Measurements from ENCODE around the gene PGAP6.
"Not testable (repeated sequence)": the region's sequence is repeated elsewhere in the genome, so short reads cannot be mapped to it uniquely, and the experiment has no call there.

The PGAP6 gene

DNA sequence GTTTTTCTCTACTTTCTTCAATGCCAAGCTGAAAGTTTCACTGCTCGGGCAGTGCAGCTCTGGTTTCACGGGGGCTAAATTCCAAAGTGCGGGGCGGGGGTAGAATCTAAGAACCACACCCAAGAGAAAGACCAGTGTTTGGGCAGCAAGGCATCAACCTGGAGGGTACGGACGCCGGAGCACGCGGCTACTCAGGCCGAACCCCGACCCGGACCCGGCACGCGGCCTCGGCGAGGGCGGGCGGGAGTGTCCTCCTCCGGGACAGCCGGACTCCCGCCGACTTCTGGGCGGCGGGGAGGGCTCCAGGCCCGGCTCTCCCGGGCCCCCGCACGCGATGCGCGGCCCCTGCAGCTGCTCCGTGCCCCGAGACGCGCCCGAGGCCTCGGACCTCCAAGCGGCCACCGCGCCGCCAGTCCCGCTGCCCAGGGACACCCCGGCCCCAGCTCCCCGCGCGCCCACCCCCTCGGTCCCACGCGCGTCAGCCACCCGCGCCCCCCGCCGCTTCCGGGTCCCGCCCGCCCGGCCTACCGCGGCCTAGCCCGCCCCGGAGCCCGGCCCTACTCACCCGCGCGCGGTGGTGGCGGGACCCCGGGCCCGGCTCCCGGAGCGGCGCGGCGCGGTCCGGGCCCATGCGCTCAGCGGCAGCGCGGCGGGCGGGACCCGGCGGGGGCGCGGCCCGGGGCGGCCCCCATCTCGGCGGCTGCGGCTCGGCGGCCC lies 29.8 kb downstream of the PGAP6 start:
- DNase-seq (ENCODE audit: low read depth in 2 of 2) = no peak

DNA sequence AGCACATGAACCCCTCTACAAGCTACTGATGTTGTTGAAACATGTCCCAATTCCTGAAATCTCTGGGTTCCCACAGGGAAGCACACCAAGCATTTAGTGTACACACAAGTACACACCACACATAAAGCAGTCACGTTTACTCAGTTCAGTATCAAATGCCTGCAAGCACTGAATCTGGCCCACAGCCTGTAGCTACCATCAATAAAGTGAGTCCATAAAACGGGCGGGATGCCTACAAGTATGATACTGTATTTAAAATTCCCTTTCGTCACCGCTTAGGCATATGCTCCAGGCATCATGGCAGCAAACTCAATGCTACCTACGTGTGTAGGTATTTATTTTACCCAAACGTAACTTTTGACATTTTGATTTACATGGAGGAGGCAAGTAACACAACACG lies 31.6 kb downstream of the PGAP6 start:
- DNase-seq (ENCODE audit: low read depth in 2 of 2) = no peak

DNA sequence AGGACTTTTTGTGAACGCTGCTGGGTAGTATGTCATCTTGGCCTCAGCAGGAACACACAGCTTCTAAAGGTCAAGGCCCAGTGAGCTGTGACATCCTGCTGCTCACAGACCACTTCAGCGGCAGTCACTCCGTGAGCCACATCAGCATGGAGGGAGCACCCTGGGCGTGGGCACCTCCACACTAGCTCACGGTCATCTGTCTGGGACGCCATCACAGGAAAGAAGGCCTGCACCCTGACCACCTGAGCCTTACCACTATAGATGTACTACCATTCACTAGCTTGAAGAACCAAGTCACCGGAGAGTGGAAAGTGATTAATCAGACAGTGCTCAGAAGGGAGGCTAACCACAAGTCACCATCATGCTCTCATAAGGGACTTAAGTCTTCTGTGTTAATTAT lies 32.6 kb downstream of the PGAP6 start:
- no peak for DNase-seq (ENCODE audit: low read depth in 2 of 2)

DNA sequence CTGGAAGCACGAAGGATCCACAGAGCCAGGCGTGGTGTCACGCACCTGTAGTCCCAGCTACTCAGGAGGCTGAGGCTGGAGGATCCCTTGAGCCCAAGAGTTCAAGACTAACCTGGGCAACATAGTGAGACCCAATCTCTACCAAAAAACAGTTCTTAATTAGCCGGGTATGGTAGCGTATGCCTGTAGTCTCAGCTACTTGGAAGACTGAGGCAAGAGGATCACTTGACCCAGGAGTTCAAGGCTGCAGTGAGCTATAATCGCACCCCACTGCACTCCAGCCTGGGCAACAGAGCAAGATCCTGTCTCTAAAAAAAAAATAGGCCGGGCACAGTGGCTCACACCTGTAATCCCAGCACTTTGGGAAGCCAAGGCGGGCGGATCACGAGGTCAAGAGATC lies 33.3 kb downstream of the PGAP6 start:
- not testable (repeated sequence) for DNase-seq (ENCODE audit: low read depth in 2 of 2)

DNA sequence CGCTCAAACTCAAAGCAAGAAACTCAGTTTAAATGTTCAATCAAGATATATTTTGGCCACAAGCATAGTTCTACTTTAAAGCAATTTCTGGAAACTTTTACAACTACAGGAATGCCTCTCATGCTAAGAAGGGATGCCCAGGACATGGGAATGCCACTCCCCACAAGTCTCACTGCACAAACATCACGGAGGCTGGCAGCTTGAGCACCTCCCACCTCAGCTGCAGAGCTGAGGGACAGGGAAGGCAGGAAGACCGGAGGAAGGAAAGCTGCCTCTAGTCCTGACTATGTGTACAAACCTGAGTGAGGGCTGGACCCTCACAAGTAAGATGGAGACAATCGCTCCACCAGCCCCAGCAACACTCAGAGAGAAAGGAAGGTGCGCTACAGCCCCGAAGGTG lies 34.6 kb downstream of the PGAP6 start:
- DNase-seq (ENCODE audit: low read depth in 2 of 2) = no peak

DNA sequence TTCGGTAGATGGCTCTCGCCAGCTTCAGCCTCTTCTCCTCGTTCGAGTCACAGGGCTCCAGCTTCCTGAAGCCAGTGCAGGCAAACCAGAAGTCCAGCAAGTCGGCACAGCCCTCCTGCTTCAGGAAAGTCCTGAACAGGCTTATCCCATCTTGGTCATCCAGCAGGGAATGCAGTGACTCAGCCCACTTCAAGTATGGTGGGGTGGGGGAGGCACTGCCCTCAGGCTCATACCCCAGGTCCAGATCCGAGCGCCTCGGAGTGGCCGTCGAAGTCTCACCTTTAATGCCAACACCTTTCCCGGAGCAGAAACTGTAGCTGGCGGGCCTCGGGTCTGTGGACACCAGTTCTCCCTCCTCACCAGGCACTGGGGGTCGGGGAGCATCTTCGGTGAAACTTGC lies 35.2 kb downstream of the PGAP6 start:
- DNase-seq (ENCODE audit: low read depth in 2 of 2) = no peak

DNA sequence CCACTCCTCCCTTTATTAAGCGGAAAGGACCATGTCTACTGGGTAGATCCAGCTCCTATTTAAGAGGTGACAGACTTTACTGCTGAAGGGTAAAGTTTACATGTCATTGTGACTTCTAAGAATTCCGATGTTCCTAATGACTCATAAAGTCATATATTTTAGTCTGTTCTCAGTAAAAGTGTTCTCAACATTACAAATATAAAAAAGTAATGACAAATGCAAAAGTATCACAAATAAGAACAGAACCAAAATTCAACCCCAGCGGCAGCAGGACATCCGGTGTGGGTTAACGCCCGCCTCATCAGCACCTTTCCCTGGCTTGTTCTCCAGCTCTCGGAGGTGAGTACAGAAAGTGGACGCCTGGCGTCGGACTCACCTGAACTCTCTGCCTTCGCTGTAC lies 36.0 kb downstream of the PGAP6 start:
- no peak for DNase-seq (ENCODE audit: low read depth in 2 of 2)

DNA sequence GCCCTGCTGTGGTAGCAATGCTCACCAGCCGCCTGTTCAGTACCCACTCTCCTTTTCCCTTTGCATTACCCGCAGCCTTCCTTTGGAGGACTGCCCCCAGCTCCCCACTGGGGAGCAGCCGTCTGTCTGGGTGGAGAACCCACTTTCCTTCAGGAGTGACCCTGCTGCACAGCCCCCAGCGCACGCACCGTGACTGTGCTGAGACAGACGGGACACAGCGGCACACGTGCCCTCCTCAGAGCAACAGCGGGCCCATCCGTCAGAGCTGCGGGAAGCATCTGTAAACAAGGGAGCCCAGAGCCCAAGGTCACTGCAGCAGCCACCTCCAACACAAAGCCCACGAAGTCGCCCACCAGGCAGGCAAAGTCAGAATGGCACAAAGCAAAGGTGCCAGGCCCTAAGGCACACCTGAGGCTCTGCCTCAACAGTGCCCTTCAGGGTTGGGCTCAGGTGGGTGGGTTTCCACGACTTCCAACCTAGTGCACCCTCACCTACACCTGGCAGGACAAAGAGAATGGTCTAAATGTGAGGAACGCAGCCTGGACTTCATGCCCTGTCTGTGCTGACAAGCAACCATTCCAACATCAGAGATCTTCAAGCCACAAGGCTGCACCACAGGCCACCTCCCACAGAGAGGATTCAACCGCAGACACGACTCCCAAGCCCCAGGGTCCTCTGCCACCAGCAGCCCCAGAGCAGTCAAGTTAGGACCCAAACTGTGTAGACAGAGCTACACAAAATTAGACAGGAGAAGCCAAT lies 39.1 kb downstream of the PGAP6 start:
- no peak for DNase-seq (ENCODE audit: low read depth in 2 of 2)

DNA sequence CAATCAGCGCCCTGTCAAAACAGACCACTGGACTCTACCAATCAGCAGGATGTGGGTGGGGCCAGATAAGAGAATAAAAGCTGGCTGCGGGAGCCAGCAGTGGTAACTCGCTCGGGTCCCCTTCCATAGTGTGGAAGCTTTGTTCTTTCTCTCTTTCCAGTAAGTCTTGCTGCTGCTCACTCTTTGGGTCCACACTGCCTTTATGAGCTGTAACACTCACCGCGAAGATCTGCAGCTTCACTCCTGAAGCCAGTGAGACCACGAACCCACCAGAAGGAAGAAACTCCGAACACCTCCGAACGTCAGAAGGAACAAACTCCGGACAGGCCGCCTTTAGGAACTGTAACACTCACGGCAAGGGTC lies 39.8 kb downstream of the PGAP6 start:
- not testable (repeated sequence) for DNase-seq (ENCODE audit: low read depth in 2 of 2)

DNA sequence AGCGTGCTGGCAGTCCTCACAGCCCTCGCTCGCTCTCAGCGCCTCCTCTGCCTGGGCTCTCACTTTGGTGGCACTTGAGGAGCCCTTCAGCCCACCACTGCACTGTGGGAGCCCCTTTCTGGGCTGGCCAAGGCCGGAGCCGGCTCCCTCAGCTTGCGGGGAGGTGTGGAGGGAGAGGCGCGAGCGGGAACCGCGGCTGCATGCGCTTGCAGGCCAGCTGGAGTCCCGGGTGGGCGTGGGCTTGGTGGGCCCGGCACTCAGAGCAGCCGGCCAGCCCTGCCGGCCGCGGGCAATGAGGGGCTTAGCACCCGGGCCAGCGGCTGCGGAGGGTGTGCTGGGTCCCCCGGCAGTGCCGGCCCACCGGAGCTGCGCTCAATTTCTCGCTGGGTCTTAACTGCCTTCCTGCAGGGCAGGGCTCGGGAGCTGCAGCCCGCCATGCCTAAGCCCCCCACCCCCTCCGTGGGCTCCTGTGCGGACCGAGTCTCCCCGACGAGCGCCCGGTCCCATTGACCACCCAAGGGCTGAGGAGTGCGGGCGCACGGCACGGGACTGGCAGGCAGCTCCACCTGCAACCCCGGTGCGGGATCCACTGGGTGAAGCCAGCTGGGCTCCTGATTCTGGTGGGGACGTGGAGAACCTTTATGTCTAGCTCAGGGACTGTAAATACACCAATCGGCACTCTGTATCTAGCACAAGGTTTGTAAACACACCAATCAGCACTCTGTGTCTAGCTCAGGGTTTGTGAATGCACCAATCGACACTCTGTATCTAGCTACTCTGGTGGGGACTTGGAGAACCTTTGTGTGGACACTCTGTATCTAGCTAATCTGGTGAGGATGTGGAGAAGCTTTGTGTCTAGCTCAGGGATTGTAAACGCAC lies 40.4 kb downstream of the PGAP6 start:
- DNase-seq (ENCODE audit: low read depth in 2 of 2) = not testable (repeated sequence)

DNA sequence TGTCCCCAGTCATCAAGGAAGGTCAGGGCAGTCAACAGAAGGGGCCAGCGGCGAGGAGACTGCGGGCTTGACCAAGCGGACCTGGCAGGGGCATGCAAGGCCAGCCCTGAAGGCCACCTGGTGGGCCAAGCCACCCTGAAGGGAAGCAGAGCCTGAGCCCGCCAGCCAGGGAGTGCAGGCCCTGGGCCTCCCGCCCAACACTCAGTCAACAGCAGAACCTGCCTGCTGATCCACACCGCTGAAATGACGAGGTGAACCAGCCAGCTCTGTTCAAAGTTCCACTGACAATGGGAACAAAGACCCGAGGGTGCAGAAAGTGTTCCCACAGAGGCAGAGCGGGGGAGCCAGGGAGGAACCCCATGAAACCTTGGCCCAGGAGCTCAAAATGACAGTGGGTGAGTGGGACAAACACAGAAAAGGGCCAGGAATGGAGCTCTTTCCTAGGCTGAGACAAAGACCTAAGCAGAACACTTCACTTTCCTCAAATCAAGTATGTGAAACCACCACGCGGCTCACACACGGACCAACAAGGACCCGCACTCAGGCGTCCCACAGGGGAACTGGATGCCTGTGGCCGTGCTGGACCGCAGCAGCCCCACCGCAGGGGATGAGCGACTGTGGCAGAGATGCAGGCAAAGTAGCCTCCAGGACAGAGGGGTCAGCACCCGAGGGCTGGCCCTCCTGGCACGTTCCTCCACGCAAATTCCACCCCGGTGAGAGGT lies 41.2 kb downstream of the PGAP6 start:
- DNase-seq (ENCODE audit: low read depth in 2 of 2) = no peak

DNA sequence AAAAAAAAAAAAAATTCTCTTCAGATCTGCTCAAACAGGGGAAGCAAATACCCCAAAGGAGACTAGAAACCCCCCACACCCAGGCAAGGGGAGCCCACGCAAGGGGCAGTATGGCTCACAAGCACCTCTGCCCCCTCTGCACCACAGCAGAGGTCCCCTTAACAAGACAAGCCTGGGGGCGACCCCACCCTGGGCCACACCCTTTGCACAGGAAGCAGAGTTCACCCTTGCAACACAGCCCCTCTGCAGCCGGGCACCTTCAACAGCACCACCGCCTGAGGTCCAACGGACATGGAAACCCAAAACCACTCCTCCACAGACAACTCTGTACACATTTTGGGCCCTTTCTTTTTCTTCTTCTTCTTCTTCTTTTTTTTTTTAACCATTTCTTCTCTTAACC lies 42.1 kb downstream of the PGAP6 start:
- no peak for DNase-seq (ENCODE audit: low read depth in 2 of 2)

DNA sequence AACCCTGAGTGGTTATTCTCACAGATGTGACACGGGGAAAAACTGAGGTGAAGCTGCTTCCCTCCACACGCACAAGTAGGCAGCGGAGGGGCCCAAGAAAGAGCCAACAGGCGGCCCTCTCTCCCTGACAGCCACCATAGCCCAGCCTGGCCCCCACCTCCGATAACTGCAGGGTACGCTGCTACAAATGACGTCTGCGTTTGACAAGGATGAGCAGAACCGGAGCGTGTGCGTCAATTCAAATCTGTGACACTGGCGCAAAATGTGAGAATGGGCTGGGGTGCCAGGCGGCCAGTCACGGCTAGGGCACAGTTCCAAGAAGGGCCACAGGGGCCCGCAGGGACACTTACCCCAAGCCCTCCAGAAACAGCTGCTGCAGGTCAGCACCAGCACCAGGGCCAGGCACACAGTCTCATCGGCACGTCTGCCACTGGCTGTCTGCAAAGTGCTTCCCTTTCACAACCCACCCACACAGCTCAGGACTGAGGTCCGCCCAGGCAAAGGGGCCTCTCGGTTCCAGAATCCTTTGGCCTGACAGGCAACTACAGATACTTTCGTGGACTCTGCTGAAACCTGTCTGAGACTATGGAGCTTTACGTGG lies 43.7 kb downstream of the PGAP6 start:
- no peak for DNase-seq (ENCODE audit: low read depth in 2 of 2)

DNA sequence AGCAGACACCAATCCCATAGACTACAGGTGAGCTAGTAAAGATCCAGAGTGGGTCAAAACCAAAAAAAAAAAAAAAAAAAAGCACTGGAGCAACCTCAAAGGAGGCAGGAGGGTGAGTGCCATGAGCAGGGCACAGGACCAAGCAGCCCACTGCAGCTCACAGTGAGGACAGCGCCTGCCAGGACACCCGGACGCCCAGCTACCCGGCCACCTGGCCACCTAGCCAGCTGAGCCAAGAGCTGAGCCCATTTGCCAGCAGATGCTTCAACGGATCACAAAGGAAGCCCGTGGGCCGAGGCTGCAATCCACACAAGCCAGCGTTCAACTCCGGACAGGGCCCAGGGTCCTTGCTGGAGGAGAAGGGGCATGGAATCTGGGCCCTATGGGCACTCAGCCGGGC lies 44.3 kb downstream of the PGAP6 start:
- no peak for DNase-seq (ENCODE audit: low read depth in 2 of 2)

DNA sequence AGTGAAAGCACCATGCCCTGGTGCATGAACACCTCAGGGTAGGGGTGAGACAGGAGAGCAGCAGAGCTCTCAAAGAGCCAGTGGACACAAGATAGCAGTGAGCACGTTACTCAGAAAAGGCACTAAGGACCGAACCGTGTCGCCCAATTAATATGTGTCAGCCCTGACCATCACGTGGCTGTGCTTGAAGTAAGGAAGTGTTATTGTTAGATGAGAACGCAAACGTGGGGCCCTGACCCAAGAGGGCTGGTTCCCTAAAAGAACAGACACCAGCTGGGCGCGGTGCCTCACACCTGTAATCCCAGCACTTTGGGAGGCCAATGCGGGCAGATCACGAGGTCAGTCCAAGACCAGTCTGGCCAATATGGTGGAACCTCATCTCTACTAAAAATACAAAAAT lies 45.5 kb downstream of the PGAP6 start:
- no peak for DNase-seq (ENCODE audit: low read depth in 2 of 2)

DNA sequence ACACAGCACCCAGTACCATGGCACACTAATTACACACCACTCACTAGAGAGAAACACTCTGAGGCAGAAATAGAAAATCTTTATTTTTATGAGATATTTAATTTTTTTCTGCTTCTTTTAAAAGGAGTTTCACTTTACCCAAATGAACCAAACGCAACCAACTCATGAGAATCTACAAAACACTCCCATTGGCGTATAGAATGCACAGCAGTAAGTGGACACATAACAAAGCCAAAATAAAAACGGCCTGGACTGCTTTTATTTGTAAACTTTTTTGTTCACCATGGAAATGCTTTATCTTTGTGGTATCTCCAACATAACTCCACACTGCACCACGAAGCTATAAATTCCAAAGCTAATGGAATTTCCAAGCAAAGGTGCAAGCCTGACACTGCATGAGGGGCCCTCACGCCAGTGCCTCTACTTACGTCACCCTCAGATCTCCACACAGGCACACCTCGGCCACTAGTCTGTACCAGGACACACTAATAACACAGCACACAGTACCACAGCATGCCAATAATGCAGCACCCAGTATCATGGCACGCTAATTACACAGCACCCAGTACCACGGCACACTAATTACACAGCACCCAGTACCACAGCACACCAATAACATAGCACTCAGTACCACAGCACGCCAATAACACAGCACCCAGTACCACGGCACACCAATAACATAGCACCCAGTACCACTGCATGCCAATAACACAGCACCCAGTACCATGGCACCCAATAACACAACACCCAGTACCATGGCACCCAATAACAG lies 46.7 kb downstream of the PGAP6 start:
- not testable (repeated sequence) for DNase-seq (ENCODE audit: low read depth in 2 of 2)

DNA sequence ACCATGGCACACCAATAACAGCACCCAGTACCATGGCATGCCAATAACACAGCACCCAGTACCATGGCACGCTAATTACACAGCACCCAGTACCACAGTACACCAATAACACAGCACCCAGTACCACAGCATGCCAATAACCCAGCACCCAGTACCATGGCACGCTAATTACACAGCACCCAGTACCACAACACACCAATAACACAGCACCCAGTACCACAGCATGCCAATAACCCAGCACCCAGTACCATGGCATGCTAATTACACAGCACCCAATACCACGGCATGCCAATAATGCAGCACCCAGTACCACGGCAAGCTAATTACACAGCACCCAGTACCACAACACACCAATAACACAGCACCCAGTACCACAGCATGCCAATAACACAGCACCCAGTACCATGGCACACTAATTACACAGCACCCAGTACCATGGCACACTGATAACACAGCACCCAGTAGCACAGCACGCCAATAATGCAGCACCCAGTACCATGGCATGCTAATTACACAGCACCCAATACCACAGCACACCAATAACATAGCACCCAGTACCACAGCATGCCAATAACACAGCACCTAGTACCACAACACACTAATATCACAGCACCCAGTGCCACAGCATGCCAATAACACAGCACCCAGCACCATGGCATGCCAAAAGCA lies 47.5 kb downstream of the PGAP6 start:
- DNase-seq (ENCODE audit: low read depth in 2 of 2) = not testable (repeated sequence)

DNA sequence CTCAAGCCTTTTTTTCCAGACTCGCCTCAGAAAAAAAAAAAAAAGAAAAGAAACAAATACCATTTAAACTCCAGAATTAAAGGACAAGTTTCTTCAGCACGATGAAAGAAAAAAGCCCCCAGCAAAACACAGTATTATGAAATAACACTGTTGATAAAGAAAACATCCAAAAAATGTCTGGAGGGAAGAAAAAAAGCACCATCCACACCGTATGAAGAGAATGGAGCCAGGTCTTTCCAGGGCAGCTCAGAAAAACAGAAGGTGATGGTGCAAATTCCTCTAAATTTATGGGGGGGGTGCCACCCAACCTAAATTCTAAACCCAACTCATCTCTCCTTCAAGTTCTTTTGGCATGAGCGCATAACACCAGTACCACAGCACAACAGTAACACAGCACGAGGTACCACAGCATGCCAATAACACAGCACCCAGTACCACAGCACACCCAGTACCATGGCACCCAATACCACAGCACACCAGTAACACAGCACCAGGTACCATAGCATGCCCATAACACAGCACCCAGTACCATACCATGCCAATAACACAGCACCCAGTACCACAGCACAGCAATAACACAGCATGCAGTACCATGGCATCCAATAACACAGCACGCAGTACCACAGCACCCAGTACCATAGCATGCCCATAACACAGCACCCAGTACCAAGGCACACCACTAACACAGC lies 48.2 kb downstream of the PGAP6 start:
- no peak for DNase-seq (ENCODE audit: low read depth in 2 of 2)

DNA sequence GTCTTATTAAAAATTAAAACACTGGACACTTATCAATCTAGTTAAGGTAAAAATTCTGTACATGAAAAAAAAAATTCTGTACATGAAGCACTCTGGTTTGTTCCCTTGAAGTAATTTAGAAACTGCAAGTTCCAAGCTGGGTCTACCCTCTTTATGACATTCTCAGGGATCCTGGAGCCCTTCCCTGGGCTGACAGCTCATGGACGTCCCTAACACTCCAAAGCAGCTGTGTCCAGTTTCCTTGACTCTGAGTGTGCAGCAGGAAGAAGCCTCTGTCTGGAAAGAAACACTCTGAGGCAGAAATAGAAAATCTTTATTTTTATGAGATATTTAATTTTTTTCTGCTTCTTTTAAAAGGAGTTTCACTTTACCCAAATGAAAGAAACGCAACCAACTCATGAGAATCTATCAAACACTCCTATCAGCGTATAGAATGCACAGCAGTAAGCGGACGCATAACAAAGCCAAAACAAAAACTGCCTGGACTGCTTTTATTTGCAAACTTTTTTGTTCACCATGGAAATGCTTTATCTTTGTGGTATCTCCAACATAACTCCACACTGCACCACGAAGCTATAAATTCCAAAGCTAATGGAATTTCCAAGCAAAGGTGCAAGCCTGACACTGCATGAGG lies 50.5 kb downstream of the PGAP6 start:
- DNase-seq (ENCODE audit: low read depth in 2 of 2) = not testable (repeated sequence)

All from activated CD4-positive, alpha-beta T cell treated with anti-CD3 and anti-CD28 coated beads for 24 hours (primary cell).